IgD-negative memory B cell (primary cell): Measurements from ENCODE around the gene WNT6. TPM values are rescaled to one million over a fixed set of nuclear protein-coding genes. Genes with fewer than 3 reads are reported as not detected.
"Not testable (repeated sequence)": the region's sequence is repeated elsewhere in the genome, so short reads cannot be mapped to it uniquely, and the experiment has no call there.

Experiments
- H3K27ac Mint-ChIP-seq, 3 donors: one replicate each; pipeline ENCODE4 v1.8.0; 2020 to 2022; ENCODE audit warnings: mild to moderate bottlenecking in 3 of 3, mixed read lengths in 3 of 3, moderate library complexity in 1 of 3
- H3K27me3 Mint-ChIP-seq: one replicate; pipeline ENCODE4 v1.8.0; 2021; ENCODE audit warnings: mixed read lengths
- H3K36me3 Mint-ChIP-seq: one replicate; pipeline ENCODE4 v1.8.0; 2020; ENCODE audit warnings: mild to moderate bottlenecking, mixed read lengths
- H3K4me1 Mint-ChIP-seq, 3 donors: one replicate each; pipeline ENCODE4 v1.8.0; 2020 to 2022; ENCODE audit warnings: mixed read lengths in 3 of 3, mild to moderate bottlenecking in 1 of 3
- H3K4me3 Mint-ChIP-seq, 4 donors: one replicate each; pipeline ENCODE4 v1.8.0; 2020 to 2022; ENCODE audit warnings: mild to moderate bottlenecking in 4 of 4, mixed read lengths in 4 of 4, moderate library complexity in 3 of 4
- H3K9me3 Mint-ChIP-seq, 3 donors: one replicate each; pipeline ENCODE4 v1.8.0; 2020 to 2021; ENCODE audit warnings: mixed read lengths in 3 of 3, mild to moderate bottlenecking in 1 of 3
- polyA plus RNA-seq: library from polyadenylated mRNA; unstranded; fragments of 300-500 nt; fragmentation: Illumina TruSeq; gene quantifications from one replicate; pipeline ENCODE4 v1.2.3, GENCODE V29; 2021

The WNT6 gene
- polyA plus RNA-seq, 1 donor from 2014 or later: 0.86 TPM

DNA sequence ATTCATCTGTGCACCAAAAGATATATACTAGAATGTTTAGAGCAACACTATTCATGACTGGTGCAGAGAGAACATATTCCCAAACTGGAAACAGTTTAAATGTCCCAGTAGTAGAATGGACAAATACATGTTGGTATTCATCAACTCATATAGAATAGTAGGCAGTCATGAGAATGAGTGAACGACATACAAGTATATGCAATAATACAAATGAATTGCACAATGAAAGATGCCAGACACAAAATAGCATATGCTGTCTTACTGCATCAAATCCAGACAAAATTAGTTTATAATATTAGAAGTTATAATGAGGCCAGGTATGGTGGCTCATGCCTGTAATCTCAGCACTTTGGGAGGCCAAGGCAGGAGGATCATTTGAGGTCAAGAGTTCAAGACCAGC, 19.7 kb upstream of the WNT6 start:
- H3K9me3 Mint-ChIP-seq: peaks cover 9 to 24% (median 19%) of the 10 kb centered on the region in 3 donors
- H3K27ac Mint-ChIP-seq: no peak overlapping the region
- no peaks in the 10 kb centered on the region for H3K4me1 Mint-ChIP-seq
- H3K4me3 Mint-ChIP-seq: no peak overlapping the region
- H3K27me3 Mint-ChIP-seq: peaks cover 16% of the 10 kb centered on the region
- H3K36me3 Mint-ChIP-seq: peaks cover 3% of the 10 kb centered on the region

DNA sequence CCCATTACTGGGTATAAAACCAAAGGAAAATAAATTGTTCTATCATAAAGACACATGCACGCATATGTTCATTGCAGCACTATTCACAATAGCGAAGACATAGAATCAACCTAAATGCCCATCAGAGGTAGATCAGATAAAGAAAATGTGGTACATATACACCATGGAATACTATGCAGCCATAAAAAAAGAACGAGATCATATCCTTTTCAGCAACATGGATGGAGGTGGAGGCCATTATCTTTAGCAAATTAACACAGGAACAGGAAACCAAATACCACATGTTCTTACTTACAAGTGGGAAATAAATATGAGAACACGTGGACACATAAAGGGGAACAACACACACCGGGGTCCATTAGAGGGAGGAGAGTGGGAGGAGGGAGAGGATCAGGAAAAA, 15.3 kb upstream of the WNT6 start:
- H3K4me3 Mint-ChIP-seq, H3K4me1 Mint-ChIP-seq, H3K9me3 Mint-ChIP-seq, H3K36me3 Mint-ChIP-seq, H3K27ac Mint-ChIP-seq: not testable (repeated sequence)
- peaks cover 11% of the 10 kb centered on the region for H3K27me3 Mint-ChIP-seq

- not testable (repeated sequence) for H3K4me3 Mint-ChIP-seq, H3K4me1 Mint-ChIP-seq, H3K27me3 Mint-ChIP-seq, H3K9me3 Mint-ChIP-seq, H3K27ac Mint-ChIP-seq, H3K36me3 Mint-ChIP-seq
These were observed 12.6 kb upstream of the WNT6 start for GRCh38 chr2:218846963-218847362.

- Mint-ChIP-seq H3K4me1 (peaks cover 0 to 3% (median 0%) of the 10 kb centered on the region in 3 donors), H3K36me3 (no peaks in the 10 kb centered on the region), H3K9me3 (no peaks in the 10 kb centered on the region), H3K27ac (no peak overlapping the region), H3K27me3 (peaks cover 26% of the 10 kb centered on the region), H3K4me3 (no peak overlapping the region)
These were observed 9.9 kb upstream of the WNT6 start for GRCh38 chr2:218849721-218850120.

DNA sequence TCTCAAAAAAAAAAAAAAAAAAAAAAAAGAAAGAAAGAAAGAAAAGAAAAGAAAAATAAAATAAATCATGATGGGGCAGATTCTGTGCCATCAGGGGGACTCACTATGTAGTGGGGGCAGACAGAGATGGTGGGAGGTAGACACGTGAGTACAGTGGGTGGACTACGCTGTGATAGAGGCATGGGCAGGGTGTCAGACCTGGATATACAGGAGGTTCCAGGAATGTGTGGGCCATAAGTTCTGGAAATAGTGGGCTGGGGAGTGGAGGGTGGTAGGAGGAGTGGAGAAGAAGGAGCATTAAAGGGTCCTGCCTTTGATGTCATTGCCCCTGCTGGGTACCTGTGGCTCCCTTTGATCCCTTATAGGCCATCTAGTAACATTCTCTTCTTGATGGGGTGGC, 8.8 kb upstream of the WNT6 start:
- no peaks in the 10 kb centered on the region for H3K36me3 Mint-ChIP-seq
- H3K27ac Mint-ChIP-seq: no peak overlapping the region
- no peaks in the 10 kb centered on the region for H3K9me3 Mint-ChIP-seq
- peaks cover 0 to 3% (median 0%) of the 10 kb centered on the region in 3 donors for H3K4me1 Mint-ChIP-seq
- H3K4me3 Mint-ChIP-seq: no peak overlapping the region
- H3K27me3 Mint-ChIP-seq: peaks cover 32% of the 10 kb centered on the region

DNA sequence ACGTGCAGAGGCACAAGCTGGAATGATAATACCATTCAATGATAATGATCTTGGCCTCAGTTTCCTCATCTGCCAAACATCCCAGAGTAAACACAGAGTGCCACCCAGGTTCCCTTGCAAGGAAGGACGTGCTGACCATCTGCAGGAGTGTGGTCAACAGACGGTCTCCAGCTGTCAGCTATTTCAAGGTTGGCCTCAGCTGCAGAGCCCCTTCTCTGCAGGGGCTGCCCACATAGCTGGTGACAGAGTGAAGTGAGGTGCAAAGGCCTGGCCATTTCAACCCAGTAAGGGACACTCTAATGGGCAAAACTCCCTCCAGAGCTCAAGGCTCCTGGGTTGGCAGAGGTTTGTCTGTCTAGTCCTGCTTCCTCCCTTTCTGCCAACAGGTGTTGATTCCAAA, 8.3 kb upstream of the WNT6 start:
- peaks cover 36% of the 10 kb centered on the region for H3K27me3 Mint-ChIP-seq
- no peak overlapping the region for H3K27ac Mint-ChIP-seq
- H3K36me3 Mint-ChIP-seq: no peaks in the 10 kb centered on the region
- no peaks in the 10 kb centered on the region for H3K9me3 Mint-ChIP-seq
- H3K4me3 Mint-ChIP-seq: no peak overlapping the region
- peaks cover 0 to 3% (median 0%) of the 10 kb centered on the region in 3 donors for H3K4me1 Mint-ChIP-seq

- Mint-ChIP-seq H3K27ac (peak overlapping the region in 1 of 3 donors; percentile 71), H3K4me3 (no peak overlapping the region), H3K27me3 (peaks cover 50% of the 10 kb centered on the region), H3K4me1 (no peaks in the 10 kb centered on the region), H3K9me3 (no peaks in the 10 kb centered on the region), H3K36me3 (no peaks in the 10 kb centered on the region)
These were observed 6.5 kb upstream of the WNT6 start for GRCh38 chr2:218852911-218853667.

DNA sequence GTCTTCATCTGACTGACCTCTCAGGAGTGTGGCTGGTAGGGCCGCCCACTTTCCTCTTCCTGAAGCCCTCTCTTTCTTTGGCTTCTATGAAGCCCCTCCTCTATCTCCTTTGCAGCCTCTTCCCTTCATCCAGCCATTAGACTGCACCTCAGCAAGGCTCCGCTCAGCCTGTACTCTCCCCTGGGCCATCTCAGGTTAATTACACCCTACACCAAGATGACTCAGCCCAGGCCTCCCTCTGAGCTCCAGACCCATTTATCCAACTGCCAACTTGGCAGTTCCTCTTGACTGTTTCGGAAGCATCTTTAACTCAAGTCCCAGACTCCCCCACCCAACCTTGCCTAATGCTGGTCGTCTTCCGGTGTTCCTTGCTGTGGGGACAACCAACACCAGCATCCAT, 5.8 kb upstream of the WNT6 start:
- Mint-ChIP-seq H3K9me3 (no peaks in the 10 kb centered on the region), H3K36me3 (no peaks in the 10 kb centered on the region), H3K4me1 (no peaks in the 10 kb centered on the region), H3K27me3 (peaks cover 53% of the 10 kb centered on the region), H3K27ac (no peak overlapping the region), H3K4me3 (no peak overlapping the region)

DNA sequence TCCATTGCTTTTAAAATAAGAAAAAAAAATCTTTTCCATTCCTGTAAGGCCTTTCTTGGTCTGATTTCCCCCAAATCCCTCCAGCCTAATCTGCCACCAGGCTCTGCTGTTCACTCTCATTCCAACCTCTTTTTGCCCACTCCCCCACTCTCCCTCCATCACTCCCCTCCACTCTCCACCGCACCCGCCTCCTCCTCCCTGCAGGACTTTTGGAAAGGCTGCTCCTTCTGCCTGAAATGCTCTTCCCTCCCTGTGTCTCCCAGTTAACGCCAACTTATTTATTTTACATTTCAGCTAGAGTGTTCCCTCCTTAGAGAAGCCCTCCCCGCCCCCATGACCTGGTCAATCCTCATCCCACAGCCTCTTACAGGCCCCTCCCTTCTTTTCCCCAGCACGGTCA, 4.7 kb upstream of the WNT6 start:
- no peaks in the 10 kb centered on the region for H3K9me3 Mint-ChIP-seq
- no peak overlapping the region for H3K27ac Mint-ChIP-seq
- H3K4me3 Mint-ChIP-seq: no peak overlapping the region
- H3K27me3 Mint-ChIP-seq: peaks cover 58% of the 10 kb centered on the region
- peaks cover 0 to 3% (median 2%) of the 10 kb centered on the region in 3 donors for H3K4me1 Mint-ChIP-seq
- no peaks in the 10 kb centered on the region for H3K36me3 Mint-ChIP-seq

DNA sequence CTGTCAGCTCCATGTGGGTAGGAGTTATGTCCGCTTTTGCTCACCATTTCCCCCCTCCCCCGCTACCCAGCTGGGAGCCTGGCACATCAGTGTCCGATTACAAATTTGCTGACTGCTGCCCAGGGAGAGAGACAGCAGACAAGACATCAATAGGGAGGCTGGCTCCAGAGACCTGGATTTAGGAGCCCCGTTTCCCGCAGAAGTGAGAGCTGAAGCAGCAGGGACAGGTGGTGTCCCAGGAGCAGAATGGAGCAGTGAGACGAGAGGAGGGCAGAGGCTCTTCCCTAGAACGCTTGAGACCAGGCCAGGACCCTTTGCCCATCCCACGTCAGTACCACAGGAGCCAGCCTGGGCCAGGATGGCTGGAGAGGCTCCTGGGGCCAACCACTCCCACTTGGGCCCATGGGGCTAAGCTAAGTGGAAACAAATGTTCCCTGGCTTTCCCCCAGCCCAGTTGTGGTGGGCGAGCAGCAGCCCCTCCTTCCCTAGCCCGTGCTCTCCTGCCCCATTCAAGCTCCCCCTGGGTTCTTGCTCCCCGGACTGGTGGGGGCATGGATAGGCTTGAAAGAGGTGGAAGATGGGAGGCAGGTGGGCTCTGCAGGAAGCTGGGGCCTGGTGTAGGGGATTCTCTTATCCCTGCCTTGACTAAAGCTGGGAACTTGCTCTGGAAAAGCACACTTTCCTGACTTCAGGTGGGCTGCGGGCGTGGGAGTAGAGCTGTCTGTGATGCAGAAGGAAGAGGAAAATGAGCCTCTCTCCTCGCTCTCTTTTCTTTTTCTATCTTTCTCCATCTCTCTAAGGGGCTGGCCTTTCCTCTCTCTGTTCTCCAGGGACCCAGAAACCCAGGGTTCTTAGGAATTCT, 4.1 kb upstream of the WNT6 start:
- H3K27ac Mint-ChIP-seq: peak overlapping the region in 1 of 3 donors; percentile 20
- H3K4me3 Mint-ChIP-seq: no peak overlapping the region
- peaks cover 63% of the 10 kb centered on the region for H3K27me3 Mint-ChIP-seq

DNA sequence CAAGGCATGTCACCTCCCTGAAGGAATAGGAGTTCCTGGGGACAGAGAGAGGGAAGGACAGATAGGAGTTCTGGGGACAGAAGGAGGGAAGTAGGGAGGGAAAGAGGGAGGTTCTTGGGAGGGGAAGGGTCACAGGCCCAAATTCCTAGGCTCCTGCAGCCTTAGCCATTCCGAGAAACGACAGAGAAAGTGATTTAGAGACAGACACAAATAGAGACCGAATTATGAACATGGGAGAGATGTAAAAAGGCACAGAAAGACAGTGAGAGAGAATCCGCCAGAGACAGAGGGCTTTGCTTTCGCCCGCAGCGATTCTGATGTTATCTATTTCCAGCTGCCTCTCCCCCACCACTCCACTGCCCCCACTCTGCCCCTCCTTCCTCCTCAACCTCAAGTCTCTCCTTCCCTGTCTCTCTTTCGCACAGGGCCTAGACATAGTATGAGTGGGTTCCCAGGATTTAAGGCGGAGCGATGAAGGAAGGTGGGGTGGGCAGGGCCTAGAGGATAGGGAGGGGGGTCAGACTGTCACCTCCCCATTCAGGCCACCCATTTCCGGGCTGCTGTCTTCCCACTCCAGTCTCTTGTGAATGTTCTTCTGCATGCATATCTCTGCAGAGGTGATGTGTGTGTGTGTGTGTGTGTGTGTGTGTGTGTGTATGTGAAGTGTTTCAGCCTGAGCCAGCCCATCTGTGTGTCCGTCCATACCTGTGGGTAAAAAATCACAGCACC, 3.3 kb upstream of the WNT6 start:
- H3K27ac Mint-ChIP-seq: peak overlapping the region in 2 of 3 donors; percentile 20 to 25
- H3K27me3 Mint-ChIP-seq: peaks cover 68% of the 10 kb centered on the region
- H3K36me3 Mint-ChIP-seq: no peaks in the 10 kb centered on the region
- no peaks in the 10 kb centered on the region for H3K9me3 Mint-ChIP-seq
- peaks cover 5 to 11% (median 8%) of the 10 kb centered on the region in 3 donors for H3K4me1 Mint-ChIP-seq
- H3K4me3 Mint-ChIP-seq: no peak overlapping the region

More for the DNA sequence above, 4.1 kb upstream of the WNT6 start:
- Mint-ChIP-seq H3K9me3 (no peaks in the 10 kb centered on the region), H3K4me1 (peaks cover 4 to 6% (median 5%) of the 10 kb centered on the region in 3 donors), H3K36me3 (no peaks in the 10 kb centered on the region)

GRCh38 chr2:218856896-218857243, 2.7 kb upstream of the WNT6 start:
- peak overlapping the region in 1 of 3 donors; percentile 25 for H3K27ac Mint-ChIP-seq
- H3K4me3 Mint-ChIP-seq: no peak overlapping the region
- H3K27me3 Mint-ChIP-seq: peaks cover 70% of the 10 kb centered on the region
- peaks cover 8 to 11% (median 9%) of the 10 kb centered on the region in 3 donors for H3K4me1 Mint-ChIP-seq
- no peaks in the 10 kb centered on the region for H3K9me3 Mint-ChIP-seq
- no peaks in the 10 kb centered on the region for H3K36me3 Mint-ChIP-seq

DNA sequence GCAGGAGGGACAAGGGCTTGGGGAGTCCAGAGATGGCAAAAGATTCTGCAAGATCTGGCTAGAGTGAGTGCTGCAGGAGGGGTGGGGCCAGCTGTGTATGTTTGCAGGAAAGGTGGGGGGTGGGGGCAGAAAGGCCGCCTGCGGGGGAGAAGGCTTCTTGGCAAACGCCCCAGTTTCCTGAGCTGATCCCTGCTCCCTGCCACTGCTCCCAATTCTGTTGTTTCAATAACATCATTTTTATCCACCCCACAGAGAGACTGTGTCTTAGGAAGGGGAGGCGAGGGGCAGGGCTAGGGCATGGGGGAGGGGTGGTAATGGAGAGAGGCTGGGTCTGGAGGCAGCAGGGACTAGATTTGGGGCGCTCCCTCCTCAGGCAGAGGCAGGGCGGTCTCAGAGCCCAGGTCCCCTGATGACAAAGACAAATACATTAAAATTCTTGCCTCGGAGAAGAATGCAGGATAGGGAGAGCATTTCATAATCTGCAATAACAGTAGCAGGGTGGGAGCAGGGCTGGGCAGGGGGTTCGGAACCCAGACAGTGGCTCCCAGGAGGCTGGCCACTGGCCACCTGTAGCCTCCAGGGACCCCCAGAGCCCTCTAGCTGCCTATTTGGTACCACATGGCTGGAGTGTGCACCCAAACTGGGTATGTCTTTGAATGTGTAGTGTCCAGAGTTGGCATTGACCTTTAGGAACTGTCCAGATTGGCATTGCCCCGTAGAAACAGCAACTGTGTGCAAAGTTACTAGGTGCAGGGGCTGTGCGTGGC, 2.1 kb upstream of the WNT6 start:
- H3K27ac Mint-ChIP-seq: no peak overlapping the region
- no peak overlapping the region for H3K4me3 Mint-ChIP-seq
- H3K27me3 Mint-ChIP-seq: peaks cover 72% of the 10 kb centered on the region
- no peaks in the 10 kb centered on the region for H3K36me3 Mint-ChIP-seq
- peaks cover 8 to 11% (median 9%) of the 10 kb centered on the region in 3 donors for H3K4me1 Mint-ChIP-seq
- no peaks in the 10 kb centered on the region for H3K9me3 Mint-ChIP-seq

GRCh38 chr2:218858138-218858445, 1.5 kb upstream of the WNT6 start:
- H3K27me3 Mint-ChIP-seq: peaks cover 72% of the 10 kb centered on the region
- H3K36me3 Mint-ChIP-seq: no peaks in the 10 kb centered on the region
- H3K4me1 Mint-ChIP-seq: peaks cover 8 to 11% (median 9%) of the 10 kb centered on the region in 3 donors
- H3K27ac Mint-ChIP-seq: no peak overlapping the region
- peak overlapping the region in 1 of 4 donors; percentile 74 for H3K4me3 Mint-ChIP-seq
- H3K9me3 Mint-ChIP-seq: no peaks in the 10 kb centered on the region
